AG09319 (cell line): ENCODE data around the gene ZNF208.
"Not testable (repeated sequence)": the region's sequence is repeated elsewhere in the genome, so short reads cannot be mapped to it uniquely, and the experiment has no call there.

Experiments used
- DNase-seq: peaks from one replicate; pipeline ENCODE4 v3.0.0-alpha.2; 2010; ENCODE audit warnings: low read depth; ENCODE audit errors: extremely low read depth
- CTCF ChIP-seq: IDR thresholded peaks from 2 replicates; pipeline ENCODE4 v1.5.1; 2011; ENCODE audit warnings: low read depth, mild to moderate bottlenecking, inconsistent platforms, low read length, moderate library complexity

ZNF208 gene

DNA sequence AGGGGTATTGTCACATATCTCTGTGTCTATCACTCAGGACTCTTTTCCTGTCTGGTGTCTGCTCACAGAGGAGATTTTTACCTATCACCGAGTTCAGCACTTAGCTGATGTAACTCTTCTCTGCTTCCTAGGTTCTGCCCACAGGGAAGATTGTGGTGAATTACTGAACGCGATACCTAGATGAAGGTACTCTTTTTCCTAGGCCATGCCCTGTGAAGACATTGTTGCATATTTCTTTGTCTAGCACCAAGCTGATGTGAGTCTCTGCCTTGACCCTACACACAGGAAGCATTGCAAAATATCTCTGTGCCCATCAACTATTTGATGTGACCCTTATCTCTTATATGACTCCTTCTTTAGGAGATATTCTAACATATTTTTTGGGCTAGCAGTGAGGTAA lies 102.7 kb downstream of the ZNF208 start:
- TF ChIP-seq CTCF: no peak
- no peak for DNase-seq

DNA sequence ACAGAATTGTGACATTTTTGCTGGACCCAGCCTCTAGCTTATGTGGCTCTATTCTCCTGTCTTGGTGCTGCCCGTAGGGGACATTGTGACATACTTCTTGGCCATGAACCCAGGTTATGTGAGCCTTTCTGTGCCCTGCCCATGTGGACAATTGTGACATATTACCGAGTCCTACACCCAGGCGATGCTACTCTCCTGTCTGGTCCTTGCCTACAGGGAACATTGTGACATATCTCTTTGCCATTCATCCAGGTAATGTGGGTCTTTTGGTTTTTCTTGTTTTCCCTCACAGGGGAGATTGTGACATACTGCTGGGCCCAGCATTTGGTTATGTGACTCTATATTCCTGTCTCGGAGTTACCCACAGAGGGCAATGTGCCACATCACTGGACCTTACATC lies 103.2 kb downstream of the ZNF208 start:
- DNase-seq: no peak

GRCh38 chr19:21902571-21902970 lies 108.2 kb downstream of the ZNF208 start:
- TF ChIP-seq CTCF: no peak
- no peak for DNase-seq

More for the DNA sequence above, 103.2 kb downstream of the ZNF208 start:
- TF ChIP-seq CTCF: no peak

DNA sequence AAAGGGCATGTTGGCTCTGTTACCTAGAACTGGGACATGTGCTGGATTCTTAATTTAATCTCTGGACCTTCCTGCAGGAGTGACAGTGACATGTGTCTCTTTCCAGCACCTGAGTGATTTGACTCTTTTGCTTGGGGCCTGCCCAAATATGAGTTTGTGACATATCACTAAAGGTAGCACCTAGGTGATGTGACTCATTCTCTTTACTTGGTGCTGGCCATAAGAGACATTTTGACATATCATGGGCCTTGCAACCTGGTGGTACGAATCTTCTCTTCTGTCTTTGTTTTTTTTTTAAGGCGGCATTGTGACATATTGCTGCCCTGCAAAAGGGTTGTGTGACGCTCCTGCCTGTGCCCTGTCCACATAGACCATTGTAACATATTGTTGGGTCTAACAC lies 108.9 kb downstream of the ZNF208 start:
- no peak for TF ChIP-seq CTCF
- no peak for DNase-seq

DNA sequence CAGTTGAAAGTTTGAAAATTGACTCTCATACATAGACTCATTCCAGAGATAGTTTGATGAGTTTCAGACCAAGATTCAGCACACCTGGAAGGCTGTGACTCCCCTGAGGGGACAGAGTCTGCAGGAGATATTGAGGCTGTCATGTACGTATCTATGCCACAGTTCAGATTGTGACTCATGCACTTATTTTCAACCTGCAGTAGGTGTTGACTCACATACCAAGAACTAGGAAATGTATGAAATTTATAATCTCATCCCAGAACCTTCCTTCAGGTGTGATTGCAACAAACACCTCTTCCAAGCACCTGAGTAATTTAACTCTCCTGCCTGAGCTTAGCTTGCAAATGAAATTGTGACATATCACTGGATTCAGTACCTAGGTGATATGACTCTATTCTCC lies 110.3 kb downstream of the ZNF208 start:
- DNase-seq: no peak
- no peak for TF ChIP-seq CTCF

DNA sequence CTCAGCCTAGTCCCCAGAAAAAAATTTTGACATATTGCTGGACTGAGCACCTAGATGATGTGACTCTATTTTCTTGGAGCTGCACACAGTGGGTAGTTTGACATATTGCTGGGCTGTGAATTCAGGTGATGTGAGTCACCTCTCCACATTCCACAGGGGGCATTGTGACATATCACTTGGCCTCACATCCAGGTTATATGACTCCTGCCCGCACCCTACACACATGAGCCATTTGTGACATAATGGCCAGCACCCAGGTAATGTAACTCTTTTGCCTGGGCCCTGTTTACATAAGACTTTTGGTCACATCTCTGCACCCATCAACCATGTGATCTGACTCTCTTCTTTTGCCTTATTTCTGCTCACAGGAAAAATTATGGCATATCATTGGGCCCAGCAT lies 119.7 kb downstream of the ZNF208 start:
- DNase-seq: no peak
- no peak for TF ChIP-seq CTCF

GRCh38 chr19:21890017-21890416 lies 120.7 kb downstream of the ZNF208 start:
- DNase-seq: not testable (repeated sequence)

DNA sequence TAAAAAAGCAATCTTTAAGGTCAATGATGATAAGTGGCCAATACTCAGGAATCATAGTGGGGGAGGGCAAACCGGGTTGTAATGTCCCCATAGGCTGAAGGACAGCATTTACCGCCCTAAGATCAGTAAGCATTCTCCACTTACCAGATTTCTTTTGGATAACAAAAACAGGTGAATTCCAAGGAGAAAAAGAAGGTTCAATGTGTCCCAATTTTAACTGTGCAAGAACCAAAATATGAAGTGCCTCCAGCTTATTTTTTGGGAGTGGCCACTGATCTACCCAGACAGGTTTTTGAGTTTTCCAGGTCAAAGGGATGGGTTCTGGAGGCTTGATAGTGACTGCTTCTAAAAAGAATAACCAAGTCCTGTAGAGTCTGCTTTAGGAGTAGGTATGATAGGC lies 125.2 kb downstream of the ZNF208 start:
- not testable (repeated sequence) for DNase-seq

DNA sequence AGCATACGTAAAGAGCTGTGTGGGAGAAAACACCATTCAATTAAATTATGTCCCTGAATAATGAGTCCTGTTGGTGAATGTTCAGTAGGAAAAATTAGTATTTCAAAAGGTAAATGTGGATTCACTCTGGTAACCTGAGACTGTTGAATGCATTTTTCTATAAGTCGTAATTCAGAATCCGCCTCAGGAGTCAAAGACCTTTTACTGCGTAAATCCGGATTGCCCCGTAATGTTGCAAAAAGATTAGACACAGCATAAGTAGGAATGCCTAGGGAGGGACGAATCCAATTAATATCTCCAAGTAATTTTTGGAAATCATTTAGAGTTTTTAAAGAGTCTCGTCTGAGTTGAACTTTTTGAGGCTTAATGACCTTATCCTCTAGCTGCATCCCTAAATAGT lies 126.0 kb downstream of the ZNF208 start:
- DNase-seq: not testable (repeated sequence)
